ENCODE data around the gene PDZRN3.
"Not testable (repeated sequence)": the region's sequence is repeated elsewhere in the genome, so short reads cannot be mapped to it uniquely, and the experiment has no call there.

Gene PDZRN3

GRCh38 chr3:73586628-73587027 lies 38.1 kb downstream of the PDZRN3 start:
- DNase-seq, result no peak

- no peak for DNase-seq
Observed at GRCh38 chr3:73586190-73586589, 38.6 kb downstream of the PDZRN3 start.

GRCh38 chr3:73584873-73585272 lies 39.9 kb downstream of the PDZRN3 start:
- DNase-seq, result no peak

GRCh38 chr3:73582535-73582934 lies 42.2 kb downstream of the PDZRN3 start:
- DNase-seq, result no peak

GRCh38 chr3:73581134-73581846 lies 43.5 kb downstream of the PDZRN3 start:
- no peak for DNase-seq

- no peak for DNase-seq
Observed at GRCh38 chr3:73580343-73580742, 44.4 kb downstream of the PDZRN3 start.

GRCh38 chr3:73577704-73578103 lies 47.0 kb downstream of the PDZRN3 start:
- DNase-seq, result no peak

- DNase-seq, result no peak
Observed at GRCh38 chr3:73576999-73577461, 47.7 kb downstream of the PDZRN3 start.

- no peak for DNase-seq
Observed at GRCh38 chr3:73575953-73576352, 48.8 kb downstream of the PDZRN3 start.

GRCh38 chr3:73575519-73575918 lies 49.2 kb downstream of the PDZRN3 start:
- no peak for DNase-seq

- DNase-seq, result no peak
Observed at GRCh38 chr3:73573204-73573603, 51.5 kb downstream of the PDZRN3 start.

- no peak for DNase-seq
Observed at GRCh38 chr3:73572368-73572767, 52.4 kb downstream of the PDZRN3 start.

GRCh38 chr3:73571238-73571794 lies 53.4 kb downstream of the PDZRN3 start:
- DNase-seq, result no peak

GRCh38 chr3:73569246-73569760 lies 55.4 kb downstream of the PDZRN3 start:
- no peak for DNase-seq

- DNase-seq, result no peak
Observed at GRCh38 chr3:73568371-73568862, 56.3 kb downstream of the PDZRN3 start.

- DNase-seq, result not testable (repeated sequence)
Observed at GRCh38 chr3:73565374-73565773, 59.4 kb downstream of the PDZRN3 start.

GRCh38 chr3:73563896-73564582 lies 60.7 kb downstream of the PDZRN3 start:
- DNase-seq, result no peak

GRCh38 chr3:73561494-73561893 lies 63.2 kb downstream of the PDZRN3 start:
- DNase-seq, result no peak

- no peak for DNase-seq
Observed at GRCh38 chr3:73559749-73560148, 65.0 kb downstream of the PDZRN3 start.

- no peak for DNase-seq
Observed at GRCh38 chr3:73558727-73559075, 66.0 kb downstream of the PDZRN3 start.

- no peak for DNase-seq
Observed at GRCh38 chr3:73557986-73558726, 66.6 kb downstream of the PDZRN3 start.

- DNase-seq, result peak; percentile 64
Observed at GRCh38 chr3:73556520-73557372, 68.0 kb downstream of the PDZRN3 start.

All from femur (tissue), 1 donor.